GM21737 (cell line): Measurements from ENCODE around the gene SLC26A6.

Source experiments
- ATAC-seq: cut with Tn5 transposase; IDR thresholded peaks from one replicate; pipeline ENCODE4 v1.9.1; 2021; ENCODE audit warnings: mild to moderate bottlenecking, moderate library complexity; ENCODE audit not compliant: unreplicated experiment

The SLC26A6 gene

GRCh38 chr3:48634661-48635221 lies 520 bp downstream of the SLC26A6 start:
- peak; percentile 9 for ATAC-seq

DNA sequence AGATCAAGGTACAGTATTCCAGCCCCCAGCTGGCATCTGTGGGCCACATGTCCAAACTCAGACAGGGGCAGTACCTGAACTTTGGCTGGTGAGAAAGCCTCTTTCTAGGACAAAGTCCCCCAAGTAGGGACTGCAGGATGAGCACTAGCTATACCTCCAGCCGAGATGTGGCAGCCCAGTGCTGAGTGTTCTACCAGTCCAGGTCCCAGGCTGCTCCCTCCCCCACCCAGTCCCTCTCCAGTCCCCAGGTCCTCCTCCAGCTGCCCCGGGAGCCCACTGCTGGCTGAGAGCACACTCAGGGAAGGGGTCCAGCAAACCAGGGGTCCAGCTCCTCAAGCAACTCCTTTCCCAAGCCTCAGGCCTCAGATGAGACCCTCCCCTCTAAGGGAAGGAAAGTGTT lies 1.5 kb downstream of the SLC26A6 start:
- no peak for ATAC-seq

DNA sequence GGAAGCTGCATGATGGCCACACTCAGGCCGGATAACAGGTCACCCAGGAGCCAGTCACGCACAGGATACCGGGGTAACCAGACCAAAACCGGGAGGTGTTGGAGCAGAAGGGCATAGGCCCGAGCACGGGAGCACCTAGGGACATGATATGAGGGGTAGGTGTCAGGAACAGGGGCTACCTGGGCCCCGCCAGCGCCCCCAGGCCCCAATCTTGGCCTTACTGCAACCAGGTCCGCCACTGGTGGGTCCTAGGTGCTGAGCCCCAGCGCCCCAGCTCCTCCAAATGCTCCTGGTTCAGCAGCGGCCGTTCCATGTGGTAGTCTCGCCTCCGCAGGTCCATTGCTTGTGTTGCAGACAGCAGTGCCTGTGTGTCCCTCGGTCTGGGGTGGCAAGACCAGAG lies 2.0 kb downstream of the SLC26A6 start:
- ATAC-seq = no peak

DNA sequence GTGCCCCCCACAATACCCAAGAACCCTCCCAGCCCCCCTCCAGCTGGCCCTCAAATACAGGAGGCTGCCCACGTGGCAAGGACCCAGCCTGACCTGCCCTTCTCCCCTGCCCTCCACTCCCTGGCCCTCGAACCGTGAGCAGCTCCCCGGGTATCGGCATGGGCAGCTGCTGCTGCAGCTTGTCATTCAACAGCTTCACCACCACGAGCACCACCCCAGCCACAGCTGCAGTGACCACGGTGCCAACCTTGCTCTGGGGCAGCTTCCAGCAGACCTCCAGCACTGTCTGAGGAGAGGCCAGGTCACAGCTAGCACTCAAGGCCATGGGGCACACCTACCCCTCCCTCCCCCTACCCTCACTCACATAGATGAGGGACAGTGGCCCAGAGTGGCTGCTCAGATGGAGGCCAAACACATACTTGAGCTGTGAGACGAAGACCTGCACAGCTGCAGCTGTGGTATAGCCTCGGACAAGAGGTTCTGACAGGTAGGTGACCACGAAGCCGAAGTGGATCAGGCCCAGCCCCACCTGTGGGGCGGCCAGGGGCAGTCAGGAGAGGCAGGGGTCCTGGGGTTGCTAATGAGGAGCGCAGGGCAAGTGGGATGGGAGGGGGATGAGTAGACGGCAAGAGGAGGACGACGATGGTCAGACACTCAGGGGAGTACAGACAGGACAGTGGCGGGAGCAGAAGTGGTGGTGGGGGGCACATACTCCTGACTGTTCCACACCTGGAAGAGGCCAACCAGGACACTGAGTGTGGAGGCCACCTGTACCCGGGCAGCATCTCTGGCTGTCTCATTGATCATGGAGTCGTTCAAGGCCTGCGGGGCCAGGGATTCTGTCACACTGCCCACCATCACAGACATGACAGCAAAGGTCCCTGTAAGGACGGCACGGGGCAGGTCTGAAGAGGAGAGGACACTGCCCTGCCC lies 3.5 kb downstream of the SLC26A6 start:
- ATAC-seq = no peak

DNA sequence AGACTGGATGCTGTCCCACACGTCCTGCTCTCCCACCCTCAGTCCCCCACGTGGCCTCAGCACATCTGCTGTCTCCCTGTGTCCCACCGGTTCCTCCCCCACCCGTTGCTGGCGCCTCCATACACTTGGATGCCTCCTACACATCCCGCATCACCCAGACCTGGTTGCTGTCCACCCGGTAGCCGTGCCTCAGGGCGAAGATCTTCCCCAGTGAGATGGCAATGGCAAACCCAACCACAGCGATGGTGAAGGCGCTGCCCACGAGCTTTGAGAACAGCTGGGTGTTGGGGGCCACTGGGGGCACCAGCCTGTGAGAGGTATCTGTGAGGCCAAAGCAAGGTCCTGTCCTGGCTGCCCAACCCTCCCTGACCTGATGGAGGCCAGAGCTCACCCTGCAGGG lies 4.4 kb downstream of the SLC26A6 start:
- ATAC-seq = no peak

DNA sequence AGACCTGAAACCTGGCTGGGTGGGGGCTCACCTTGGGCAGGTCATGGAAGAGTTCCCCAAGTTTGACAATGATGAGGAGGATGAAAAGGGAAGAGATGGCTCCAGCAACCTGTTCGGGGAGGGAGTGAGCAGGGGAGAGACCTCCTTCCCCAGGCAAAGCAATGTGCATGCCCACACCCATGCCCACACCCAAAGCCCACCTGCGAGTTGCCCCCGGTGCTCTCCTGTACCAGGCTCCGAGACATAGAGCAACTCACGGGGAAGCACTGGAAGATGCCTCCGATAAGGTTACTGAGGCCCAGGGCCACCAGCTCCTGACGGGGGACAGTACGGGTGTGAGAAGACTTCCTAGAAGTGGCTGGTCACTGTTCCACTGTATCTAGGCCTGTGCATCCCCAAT lies 4.9 kb downstream of the SLC26A6 start:
- no peak for ATAC-seq

DNA sequence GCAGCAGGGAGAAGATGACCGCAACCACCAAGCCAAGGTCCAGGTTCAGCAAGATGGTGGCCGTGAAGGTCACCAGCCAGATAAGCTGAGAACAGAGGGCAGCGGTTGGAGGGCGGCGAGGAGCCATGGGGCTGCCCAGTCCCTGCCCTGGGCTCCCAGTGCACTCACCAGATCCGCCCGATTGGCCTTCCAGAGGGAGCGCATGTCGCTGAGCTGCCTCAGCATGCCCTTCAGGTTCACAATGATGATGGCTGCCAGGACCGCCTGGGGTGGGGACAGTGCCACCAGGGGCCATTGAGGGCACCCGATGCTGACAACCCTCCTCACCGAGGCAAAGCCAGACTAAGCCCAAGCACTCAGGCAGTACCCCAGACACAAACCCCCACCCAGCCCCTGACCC lies 5.4 kb downstream of the SLC26A6 start:
- no peak for ATAC-seq

DNA sequence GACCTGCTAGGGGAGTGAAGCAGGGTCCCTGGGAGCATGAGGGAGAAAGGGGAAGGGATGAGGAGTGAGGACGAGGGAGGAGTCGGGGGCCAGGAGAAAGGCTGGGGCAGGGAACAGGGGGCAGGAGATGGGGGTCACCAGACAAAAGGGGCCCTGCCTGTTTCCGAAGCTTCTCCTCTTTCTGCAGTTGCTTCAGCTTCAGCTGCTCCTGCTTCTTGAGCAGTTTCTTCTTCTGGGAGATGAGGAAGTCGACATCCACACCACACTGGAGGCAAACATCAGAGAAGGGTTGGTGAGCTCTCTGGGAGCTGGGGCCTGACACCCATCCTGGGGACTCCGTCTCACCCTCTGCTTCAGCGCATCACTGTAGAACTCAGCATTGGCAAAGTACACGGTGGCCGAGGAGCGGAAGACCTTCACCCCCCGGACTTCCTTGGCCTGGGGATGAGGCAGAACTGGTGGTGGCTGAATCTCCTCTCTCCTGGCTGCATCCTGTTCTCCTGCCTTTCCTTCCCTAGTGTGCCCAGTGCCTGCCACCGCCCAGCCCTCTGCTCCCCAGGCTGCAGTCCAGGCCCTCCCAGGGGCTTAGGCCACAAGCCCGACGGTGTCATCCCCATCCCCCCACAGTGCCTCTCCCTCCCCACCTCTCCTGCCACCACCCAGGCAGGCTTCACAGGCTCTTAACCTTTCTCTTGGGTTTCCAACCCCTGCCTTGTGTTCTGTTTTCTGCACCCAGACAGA lies 6.8 kb downstream of the SLC26A6 start:
- ATAC-seq = no peak

- ATAC-seq = no peak
Observed at GRCh38 chr3:48625600-48625999, 9.7 kb downstream of the SLC26A6 start.

- ATAC-seq = no peak
Observed at GRCh38 chr3:48624767-48625166, 10.5 kb downstream of the SLC26A6 start.

DNA sequence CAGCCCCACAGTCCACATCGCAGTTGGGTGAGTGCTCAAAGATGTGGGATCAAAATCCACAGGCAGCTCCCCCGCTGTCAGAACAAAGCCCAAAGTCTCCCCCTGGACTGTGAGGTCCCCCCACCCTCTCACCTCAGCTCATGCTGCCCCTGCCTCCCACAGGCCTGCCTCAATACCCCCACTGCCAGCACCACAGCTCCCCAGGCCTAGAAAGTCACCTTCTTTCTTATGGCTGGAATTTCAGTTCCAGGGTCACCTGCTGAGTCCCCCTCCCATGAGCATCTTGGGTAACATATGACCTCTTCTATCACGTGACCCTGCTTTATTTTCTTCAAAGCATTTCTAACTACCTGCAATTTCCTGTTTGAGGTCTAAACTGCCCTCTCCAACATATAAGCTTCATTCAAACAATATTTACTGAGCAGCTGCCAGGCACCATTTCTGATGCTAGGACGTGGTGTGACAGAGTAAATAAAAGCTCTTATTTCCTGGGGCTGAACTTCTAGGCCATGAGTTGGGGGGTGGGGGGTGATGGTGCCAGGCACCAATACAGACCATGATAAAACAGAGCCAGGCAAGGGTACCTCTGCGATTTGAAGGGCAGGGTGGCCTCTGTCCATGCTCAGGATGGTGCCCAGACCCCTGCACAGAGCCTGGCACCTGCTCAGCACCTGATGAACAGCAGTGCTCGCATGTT lies 11.3 kb downstream of the SLC26A6 start:
- ATAC-seq = no peak

DNA sequence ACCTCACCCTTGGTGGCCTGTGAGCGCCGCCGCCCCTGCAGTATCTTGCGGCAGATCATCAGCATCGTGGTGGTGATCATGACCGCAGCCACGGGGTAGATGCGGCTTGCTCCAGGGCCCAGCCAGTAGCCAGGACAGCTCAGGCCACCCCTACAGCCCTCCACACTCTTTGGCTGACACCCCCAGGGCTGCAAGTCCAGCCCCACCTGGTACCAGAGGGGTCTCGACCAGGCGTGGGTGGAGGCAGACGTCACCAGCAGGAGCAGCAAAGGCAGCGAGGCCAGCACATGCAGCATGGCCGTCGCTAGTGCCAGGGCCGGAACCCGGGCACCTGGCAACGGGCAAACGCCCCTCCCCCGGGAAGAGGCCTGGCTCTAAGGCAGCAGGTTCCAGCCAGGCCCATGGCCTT lies 13.8 kb downstream of the SLC26A6 start, which contains the start of gene TMEM89:
Gene TMEM89 (minus strand): TSS at position 309 of the 409 bp plus-strand sequence. CDS start 13 bp downstream, at position 296.
- no peak for ATAC-seq

DNA sequence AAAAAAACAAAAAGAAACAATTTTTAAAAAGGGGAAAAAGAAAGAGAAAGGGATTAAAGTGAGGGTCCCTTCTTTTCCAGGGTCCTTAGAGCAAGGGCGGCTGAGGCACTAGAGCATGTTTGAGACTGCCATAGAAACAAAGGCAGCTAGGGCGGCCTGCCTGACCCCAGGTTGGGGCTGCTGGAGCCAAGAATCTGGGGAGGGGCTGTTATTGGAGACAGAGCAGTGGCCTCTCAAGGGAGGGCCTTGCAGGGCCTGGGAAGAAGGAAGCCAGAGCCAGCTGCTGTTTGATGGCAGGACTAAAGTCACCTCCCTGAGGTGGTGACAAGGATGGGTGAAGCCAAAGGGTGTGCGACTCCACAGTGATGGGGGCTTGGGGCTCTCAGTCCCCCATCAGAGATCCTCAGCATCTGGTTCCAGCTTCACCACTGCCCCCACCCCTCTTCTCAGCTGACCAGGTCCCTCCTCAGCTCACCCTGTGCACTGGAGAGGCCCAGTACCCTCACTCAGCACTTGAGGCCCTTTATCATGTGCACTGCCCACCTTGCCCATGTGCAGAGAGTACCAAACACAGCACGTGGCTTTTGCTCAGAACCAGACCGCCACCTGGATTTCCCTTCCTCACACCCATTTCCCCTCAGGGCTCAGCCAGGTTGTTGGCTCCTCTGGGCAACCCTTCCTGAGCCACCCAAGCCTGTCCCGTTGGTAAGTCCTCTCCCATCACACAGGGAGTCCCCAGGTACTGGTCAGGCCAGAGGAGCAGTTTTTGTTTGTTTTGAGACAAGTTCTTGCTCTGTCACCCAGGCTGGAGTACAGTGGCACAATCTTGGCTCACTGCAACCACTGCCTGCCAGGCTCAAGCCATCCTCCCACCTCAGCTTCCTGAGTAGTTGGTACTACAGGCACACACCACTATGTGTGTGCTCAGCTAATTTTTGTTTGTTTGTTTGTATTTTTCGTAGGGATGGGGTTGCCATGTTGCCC lies 15.4 kb downstream of the SLC26A6 start:
- no peak for ATAC-seq

DNA sequence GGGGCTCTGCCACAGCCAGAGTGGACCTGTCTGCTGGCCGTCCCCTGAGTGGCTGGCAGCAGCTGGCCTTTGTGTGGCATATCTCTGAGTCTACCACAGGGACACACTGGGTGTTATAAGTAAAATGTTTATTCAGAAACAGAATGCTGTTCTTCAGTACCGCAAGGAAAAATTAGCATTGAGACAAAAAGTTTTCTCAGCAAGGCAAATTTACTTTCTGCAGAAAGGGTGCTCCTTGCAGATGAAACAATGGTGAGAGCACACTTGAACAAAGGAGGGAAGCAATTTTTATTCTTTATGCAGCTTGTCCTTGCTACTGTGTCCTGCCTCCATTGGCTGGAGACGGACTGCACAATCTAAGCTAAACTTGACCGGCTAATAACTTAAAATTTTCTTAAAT lies 17.7 kb downstream of the SLC26A6 start:
- no peak for ATAC-seq

GRCh38 chr3:48614044-48614443 lies 21.2 kb downstream of the SLC26A6 start:
- ATAC-seq = no peak

GRCh38 chr3:48612309-48612708 lies 23.0 kb downstream of the SLC26A6 start:
- no peak for ATAC-seq

- ATAC-seq = peak; percentile 95
Observed at GRCh38 chr3:48609088-48610005, 25.9 kb downstream of the SLC26A6 start, which contains the start of gene UQCRC1. Gene UQCRC1 (minus strand): TSS chr3:48609646. CDS start chr3:48609620, 26 bp downstream.

- no peak for ATAC-seq
Observed at GRCh38 chr3:48607519-48607918, 27.7 kb downstream of the SLC26A6 start.

DNA sequence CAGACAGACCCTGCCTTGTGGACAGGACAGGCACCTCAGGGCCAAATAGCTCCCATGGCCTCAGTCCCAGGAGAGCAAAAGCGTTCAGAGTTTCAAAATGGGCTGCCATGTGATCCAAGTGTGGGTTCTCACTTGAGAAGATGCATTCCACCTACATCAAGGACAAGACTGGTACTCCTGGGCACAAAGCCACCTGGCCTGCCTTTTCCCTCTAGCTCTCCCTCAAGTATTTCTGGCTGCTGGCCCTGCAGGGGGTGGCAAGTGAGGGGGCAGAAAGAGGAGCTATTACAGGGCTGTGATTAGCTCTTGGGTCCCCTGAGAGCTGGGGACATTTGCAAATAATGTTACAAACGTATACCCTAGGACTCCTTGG lies 33.7 kb downstream of the SLC26A6 start:
- no peak for ATAC-seq
